NCI-H748 (cell line): ENCODE measurements around the gene PTDSS2.
"Not testable (repeated sequence)": the region's sequence is repeated elsewhere in the genome, so short reads cannot be mapped to it uniquely, and the experiment has no call there.

ENCODE experiments used
- DNase-seq: peaks from one replicate; lab custom pipeline; 2025; ENCODE audit not compliant: unreplicated experiment; lab: John Stamatoyannopoulos, UW

Gene PTDSS2

DNA sequence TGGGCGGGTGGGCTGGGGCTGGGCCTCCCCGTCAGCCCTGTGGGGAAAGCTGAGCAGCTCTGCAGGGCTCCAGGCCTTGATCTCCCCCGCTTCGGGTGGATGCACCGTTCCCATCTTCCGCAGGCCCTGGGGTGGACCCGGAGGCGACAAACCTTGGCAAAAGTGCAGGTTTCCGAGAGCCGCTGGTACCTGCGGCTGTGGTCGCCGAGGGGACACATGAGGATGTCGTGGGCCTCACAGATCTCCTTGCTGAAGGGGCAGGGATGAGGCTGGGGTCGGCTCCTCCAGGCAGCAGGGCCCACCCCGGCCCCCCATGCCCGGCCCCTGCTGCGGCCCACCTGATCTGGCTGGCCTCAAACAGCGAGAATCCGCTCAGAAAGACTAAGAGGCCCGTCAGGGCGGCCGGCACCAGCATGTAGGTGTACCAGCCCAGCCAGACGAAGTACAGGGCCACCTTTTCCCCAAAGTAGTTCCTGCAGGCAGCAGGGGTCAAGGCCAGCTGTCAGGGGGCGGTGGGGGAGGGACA, 20.1 kb upstream of the PTDSS2 start:
- peak; percentile 14 for DNase-seq

DNA sequence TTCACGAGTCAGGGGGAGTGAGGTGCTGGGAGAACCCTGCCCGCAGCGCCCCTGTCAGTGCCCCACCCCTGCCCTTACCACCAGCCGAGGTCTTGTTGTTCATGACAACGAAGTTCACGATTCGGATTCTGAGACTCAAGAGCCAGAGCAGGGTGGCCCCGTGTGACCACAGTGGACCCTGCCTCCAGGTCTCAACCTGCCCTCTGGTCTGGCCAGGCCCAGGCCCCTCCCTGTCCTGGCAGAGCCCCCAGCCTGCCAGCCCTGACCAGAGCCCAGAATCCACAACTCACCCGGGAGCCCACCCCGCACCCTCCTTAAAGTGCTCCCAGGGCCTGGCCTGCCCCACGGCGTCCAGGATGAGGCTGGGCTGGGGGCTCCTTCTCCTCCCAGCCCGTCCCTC, 18.2 kb upstream of the PTDSS2 start:
- no peak for DNase-seq

DNA sequence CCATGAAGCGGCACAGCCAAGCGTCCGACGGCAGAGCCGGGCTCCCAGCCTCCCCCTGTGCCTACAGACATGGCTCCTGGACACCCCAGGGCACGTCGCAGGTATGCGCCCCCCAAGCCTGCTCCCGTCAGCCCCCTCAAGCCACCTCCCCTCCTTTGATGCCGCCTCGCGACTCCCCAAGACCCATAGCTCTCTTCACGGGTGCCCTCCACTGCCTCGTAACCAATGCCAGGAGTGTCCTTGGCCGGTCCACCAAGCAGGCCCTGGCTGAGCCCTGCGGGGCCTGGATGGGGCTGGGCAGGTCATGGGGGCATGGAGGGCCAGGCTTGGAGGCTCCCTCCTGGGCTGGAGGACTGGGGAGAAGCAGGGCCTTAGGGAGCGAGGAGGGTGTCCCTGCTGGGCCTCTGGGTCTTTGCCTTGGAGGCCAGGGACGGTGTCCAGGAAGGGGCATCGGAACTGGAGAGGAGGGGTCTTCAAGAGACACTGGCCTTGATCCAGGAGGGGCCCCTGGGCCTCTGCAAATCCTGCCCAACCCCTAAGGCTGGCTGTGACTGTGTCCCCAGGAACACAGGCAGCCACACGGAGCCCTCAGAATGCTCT, 17.5 kb upstream of the PTDSS2 start:
- DNase-seq, result no peak

DNA sequence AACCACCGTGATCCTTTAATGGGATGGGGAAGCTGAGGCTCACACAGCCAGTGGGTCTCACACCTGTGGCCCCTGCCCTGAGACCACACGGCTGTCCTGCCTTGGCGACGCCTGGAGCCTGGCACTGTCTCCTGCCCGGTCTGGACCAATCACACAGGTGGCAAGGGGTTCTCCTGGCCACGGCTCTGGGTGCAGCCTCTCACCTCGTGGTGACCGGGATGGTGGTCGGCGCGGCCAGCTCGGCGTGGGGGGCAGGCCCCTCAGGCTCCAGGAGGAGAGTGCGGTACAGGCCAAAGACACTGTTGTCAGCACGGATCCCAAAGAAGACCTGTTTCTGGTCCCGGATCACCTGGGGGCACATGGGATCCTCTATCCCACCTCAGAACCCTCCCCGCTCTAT, 17.0 kb upstream of the PTDSS2 start:
- DNase-seq, result no peak

DNA sequence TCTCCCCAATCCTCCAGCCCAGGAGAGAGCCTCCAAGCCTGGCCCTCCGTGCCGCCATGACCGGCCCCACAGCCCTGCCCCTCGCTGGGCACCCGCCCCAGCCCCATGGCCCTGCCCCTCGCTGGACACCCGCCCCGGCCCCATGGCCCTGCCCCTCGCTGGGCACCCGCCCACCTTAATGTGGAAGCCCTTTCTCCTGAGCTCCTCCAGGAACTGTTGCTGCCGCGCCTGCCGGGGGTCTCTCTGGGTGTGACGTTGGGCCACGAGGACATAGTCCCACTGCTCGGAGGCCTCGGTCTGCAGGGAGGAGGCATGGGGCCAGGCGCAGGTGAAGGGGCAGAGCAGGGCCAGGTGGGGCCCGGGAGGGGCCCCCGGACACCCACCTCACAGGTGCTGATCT, 16.4 kb upstream of the PTDSS2 start:
- DNase-seq, result no peak

DNA sequence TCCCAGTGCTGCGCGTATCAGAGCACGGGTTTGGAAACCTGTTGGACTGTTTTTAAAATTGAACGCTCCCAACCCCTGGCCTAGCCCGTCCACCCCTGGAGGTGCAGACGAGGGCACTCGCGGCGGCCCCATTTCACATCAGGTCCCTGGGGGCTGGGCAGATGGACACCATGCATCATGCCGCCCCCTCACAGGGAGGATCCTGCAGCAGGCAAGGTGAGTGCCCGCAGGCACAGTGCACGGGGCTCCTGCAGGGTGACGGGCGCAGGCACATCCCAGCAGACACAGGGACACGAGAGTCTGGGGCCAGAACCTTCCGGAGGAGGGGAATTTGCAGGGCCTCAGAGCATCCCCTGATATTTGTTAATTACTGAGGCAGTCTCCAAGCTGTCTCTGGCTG, 15.6 kb upstream of the PTDSS2 start:
- DNase-seq, result no peak

DNA sequence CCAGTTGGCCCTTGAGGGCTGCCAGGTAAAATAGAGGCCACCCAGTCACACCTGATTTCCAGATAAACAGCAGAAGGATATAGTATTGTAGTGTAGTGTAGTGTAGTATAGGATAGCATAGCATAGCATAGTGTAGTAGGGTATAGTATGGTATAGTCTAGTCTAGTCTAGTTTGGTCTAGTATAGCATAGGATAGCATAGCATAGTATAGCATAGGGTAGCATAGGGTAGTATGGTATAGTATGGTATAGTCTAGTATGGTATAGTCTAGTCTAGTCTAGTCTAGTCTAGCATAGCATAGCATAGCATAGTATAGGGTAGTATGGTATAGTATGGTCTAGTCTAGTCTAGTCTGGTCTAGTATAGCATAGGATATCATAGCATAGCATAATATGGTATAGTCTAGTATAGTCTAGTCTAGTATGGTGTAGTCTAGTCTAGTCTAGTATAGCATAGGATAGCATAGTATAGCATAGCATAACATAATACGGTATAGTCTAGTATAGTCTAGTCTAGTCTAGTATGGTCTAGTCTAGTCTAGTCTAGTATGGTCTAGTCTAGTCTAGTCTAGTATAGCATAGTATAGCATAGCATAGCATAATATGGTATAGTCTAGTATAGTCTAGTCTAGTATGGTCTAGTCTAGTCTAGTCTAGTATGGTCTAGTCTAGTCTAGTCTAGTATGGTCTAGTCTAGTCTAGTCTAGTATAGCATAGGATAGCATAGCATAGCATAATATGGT, 14.9 kb upstream of the PTDSS2 start:
- DNase-seq, result not testable (repeated sequence)

DNA sequence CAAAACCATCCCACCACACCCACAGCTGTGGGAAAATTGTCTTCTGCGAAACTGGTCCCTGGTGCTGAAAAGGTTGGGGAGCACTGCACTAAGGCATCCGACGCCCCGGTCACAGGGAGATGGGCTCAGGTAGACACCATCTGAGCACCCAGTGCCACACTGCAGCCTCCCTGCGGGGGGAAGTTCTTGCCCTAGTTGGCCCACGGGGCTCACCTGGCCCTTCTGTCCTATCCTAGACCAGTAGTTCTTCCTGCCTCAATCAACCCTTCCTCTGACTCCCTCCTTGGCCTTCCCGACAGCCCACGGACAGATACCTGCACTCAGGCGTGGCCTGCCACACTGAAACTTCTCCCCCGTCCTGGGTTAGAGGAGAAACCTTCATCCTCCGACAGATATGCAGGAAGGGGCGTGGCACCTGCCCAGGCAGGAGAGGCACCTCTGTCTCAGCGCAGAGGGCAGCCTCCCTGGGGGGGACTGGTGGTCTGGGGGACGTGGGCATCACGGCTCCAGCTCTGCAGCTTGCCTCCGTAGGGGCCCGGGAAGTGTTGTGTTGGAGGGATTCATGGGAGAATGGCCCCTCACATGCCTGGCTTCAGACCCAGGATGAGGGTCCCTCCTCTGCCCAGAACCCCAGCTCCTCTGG, 12.7 kb upstream of the PTDSS2 start:
- DNase-seq, result no peak

DNA sequence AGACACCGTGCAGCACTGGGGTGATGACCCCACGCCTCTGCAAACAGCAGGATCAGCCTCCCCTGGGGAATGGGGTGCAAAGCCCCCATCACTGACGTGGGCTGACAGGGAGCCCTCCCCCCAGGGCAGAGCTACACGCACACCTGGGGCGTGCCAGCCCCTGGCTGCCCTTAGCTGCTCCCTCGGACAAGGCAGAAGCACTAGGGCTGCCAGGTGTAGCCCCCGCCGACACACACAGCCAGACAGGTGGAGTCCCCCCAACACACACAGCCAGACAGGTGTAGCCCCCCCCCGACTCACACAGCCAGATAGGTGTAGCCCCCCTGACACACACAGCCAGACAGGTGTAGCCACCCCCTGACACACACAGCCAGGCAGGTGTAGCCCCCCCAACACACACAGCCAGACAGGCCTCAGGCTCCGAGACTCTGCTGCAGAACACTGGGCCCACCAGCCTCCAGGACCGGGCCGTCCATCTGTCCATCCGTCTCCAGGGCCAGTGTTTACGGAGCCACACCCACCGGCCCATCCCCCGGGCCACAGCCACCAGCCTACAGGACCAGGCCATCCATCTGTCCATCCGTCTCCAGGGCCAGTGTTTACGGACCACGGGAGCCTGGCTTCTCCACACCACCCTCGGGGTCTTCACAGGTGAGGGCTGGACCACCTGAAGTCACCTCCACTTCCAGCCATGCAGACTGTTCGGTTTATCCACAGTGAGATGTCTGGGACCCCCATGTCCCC, 11.8 kb upstream of the PTDSS2 start:
- DNase-seq, result no peak

DNA sequence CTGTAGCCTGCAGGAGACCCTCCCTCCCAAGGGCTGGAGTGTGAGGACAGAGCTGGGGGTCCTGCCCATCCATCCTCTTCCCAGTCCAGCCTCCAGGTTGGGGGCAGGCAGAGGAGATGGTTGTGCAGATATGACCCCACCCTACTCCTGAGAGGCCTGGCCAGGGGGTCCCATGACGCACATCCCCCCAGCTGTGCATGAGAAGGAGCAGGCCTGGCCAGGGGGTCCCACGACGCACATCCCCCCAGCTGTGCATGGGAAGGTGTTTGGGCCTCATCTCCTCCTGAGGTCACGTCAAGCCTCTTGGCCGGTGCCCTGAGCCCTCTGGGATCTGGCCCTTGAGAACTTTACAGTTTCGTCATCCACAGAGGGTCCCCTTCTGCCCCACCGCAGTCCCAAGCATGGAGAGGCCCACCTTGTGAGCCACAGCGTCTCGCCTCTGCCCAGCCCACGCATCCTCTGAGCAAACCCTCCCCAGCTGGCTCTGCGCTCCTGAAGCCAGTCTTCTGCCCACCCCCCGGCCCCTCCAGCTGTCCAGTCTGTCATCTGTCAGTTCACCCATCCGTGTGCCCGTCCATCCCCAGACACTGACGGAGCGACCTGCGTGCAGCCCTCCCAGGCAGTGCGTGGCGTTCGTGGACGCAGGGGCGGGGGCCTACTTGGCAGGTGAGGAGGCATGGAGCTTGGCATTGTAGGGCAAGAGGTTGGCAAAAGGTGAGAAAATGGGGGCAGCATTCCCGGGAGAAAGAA, 10.6 kb upstream of the PTDSS2 start:
- DNase-seq, result no peak

DNA sequence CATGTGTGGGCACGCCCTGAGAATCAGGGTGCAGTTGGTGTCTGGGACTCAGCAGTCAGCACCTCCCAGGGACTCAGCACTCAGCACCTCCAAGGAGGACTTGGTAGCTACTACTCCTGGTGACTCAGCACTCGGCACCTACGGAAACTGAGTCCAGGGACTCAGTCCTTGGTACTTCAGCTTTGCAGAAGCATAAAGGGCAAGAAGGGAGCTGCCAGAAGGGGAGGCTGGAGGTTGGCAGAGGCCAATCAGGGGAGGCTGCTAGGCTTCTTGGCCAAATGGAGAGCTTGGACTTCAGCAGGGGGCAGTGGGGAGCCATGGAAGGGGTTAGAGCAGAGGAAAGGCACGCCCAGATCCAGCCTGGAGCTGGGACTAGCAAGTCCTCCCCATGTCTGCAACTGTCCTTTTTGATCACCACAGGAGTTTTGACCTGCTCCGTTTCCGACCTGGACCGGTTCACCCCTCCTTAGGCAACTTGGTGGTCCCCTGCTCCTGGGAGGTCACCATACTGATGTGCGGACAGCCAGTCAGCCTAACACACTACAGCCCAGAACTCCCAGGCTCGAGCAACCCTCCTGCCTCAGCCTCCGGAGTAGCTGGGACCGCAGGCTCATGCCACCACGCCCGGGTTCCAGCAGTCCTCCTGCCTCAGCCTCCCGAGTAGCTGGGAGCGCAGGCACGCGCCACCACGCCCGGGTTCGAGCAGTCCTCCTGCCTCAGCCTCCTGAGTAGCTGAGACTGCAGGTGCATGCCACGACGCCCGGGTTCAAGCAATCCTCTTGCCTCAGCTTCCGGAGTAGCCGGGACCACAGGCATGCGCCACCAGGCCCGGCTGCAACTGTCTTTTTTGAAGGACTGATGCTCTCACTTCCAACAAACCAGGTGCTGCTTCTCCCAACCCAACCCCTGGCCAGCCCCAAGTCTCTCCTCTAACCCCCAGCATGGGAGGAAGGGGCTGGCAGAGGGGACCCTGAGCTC, 9.7 kb upstream of the PTDSS2 start:
- peak; percentile 9 for DNase-seq

DNA sequence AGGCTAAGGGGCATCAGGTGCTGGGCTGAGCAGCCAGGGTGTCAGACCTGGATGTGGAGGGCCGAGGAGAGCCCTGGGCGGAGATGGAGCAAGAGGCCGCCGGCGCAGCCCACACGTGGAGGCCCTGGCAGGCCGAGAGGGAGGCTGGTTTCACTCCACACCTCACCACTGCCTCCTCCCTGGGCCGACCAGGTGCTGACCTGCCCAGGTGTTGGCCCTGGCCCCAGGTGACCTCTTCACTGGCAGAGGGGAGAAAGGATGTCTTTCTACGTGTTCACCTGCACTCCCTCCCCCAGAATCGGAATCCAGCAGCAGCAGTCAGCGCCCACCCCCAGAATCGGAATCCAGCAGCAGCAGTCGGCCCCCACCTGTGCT, 9.0 kb upstream of the PTDSS2 start:
- DNase-seq, result no peak

DNA sequence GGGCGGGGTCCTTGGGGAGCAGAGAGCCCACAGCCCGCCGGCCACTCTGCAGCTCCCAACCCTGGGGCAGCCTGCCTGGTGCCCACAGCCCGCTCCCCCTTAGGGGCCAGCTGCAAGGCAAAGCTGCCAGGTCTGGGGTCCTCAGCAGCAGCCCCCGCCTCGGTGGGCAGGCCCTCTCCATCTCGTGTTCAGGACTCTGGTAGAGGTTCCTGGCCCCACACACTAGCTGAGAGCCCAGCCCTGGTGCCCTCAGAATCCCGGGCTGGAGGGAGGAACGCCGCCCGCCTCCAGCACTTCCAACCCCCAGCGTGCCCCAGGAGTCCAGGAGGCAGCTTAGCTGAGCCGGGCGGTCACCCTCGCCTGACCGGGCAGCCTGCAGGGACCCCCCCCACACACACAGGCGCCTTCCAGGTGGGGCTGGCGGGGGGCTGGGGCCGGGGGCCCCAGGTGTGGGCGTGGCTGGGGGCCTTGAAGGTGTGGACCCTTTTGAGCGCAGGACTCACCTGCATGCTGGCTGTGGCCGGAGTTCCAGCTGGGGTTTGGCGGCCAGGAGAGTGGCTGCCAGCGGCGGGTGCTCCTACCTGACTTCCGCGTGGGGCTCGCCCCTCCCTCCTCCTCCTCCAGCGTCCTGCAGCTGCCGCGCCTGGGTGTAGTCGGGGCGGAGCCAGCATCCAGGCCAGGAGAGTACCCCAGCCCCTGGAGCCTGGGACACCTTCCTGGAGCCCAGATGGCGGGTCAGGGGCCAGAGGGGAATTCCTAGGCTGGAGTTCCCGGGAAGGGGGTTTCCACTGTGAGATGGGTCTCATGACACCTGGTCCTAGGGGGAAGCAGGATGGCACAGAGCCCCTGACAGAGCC, 8.4 kb upstream of the PTDSS2 start, which contains the start of gene ANO9:
Gene ANO9, minus strand, starts transcription at position 594 of the 857 bp plus-strand sequence. Its CDS starts 85 bp downstream, at position 509.
- DNase-seq, result peak; percentile 87

DNA sequence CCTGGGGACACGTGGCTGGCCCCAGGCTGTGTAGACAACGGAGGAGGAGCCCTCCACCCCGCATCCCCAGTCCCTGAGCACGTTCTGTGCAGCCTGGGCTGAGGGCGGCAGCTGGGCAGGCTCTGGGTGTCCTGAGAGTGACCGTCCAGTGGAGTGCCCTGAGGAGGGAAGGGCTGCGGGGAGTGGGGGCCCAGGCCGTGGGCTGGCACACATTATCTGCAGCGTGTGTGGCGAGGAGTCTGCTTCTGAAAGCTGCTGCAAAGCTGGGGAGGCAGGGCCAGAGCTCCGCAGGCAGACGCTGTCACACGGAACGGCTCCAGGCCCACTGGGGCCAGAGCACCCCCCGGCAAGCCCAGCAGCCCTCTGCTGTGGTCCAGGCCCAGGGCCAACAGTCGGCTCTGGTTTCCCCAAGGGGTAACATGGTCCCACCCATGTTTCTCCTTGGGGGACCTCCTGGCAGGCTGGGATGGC, 7.4 kb upstream of the PTDSS2 start:
- no peak for DNase-seq

DNA sequence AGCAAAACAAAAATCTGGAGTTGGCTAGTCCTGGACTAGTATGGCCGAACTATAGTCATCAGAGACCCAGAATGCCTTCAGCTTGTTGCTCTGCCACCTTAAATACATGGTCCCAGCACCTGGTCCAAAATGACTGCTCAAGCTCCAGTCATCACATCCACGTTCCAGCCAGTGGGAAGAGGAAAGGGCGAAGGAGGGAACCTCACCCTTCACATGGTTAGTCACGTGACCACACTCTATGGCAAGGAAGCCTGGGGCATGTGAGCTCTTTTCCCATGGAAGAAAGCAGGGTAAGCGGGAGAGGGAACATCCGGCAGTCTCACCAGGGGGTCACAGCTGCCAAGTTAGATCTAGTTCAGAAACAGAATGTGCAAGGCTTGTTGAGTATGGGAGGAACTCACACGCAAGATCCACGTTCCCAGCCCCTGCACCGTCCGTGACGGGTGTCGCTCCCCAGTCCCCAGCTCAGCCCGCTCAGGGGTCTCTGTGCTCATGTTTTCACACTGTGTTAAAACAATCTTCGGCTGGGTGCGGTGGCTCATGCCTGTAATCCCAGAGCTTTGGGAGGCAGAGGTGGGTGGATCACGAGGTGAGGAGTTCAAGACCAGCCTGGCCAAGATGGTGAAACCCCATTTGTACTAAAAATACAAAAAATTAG, 6.4 kb upstream of the PTDSS2 start:
- DNase-seq, result peak; percentile 39

DNA sequence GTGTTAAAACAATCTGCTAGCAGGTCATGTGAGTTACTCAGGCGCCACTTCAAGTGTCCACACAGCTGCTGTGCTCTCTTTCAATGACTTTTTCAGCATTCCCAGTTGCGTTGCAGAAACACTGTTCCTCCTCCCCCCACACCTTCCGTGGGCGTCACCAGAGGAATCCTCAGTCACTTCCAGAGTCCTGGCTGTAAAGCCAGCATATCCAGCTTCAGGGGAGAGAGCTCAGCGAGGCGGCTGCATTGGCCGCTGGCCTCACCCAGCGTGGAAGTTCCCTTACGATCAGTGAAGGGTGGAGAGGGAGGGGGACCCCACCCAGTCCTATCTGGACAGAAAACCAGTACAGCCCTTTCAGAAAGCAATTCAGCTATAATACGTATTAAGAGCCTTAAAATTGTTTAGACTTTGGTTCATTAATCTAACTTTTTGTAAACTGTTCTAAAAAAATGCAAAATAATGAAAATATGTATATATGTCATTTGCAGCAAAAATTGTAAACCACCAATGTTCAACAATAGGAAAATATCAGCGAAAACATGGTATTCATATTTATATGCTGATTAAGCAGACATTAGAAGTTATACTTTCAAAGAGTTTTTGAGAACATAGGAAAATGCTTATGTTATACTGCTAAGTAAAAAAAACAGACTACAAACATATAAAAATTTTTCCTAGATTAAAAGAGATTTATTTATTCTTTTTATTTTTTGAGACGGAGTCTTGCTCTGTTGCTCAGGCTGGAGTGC, 5.5 kb upstream of the PTDSS2 start:
- peak; percentile 48 for DNase-seq
